Activated naive CD8-positive, alpha-beta T cell treated with anti-CD3 and anti-CD28 coated beads, Interleukin-2, amount 50 U/mL, for 16 hours (primary cell): ENCODE results near the gene MFSD6.
"Not testable (repeated sequence)": the region's sequence is repeated elsewhere in the genome, so short reads cannot be mapped to it uniquely, and the experiment has no call there.

ENCODE experiments used
- DNase-seq: peaks from one replicate; pipeline ENCODE4 v3.0.0-alpha.2; 2020; ENCODE audit warnings: low read depth, low spot score

MFSD6 gene

DNA sequence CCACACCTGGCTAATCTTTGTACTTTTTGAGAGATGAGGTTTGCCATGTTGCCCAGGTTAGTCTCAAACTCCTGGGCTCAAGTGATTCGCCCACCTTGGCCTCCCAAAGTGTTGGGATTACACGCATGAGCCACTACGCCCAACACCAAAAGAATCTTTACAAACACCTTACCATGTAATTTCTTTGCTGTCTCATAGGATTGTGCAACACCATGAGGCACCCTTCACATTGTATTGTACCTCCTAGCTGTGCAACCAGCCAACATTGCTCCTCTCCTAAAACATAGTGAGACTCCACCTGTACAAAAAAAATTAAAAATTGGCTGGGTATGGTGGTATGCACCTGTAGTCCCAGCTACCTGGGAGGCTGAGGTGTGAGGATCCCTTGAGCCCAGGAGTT is 3.1 kb upstream of the MFSD6 start:
- no peak for DNase-seq

DNA sequence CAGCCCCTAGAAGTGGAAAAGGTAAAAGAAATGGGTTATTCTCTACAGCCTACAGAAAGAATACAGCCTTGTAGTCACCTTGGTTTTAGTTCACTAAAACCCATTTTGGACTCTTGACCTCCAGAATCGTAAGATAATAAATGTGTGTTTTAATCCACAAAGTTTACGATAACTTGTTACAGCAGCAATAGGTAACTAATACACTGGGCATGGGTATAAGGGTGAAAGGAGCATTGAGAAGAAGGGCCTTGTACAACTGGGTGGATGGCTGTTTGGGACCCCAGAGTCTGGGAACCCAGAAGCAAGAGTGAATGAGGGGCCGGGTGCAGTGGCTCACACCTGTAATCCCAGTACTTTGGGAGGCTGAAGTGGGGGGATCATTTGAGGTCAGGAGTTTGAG is 2.2 kb upstream of the MFSD6 start:
- no peak for DNase-seq

DNA sequence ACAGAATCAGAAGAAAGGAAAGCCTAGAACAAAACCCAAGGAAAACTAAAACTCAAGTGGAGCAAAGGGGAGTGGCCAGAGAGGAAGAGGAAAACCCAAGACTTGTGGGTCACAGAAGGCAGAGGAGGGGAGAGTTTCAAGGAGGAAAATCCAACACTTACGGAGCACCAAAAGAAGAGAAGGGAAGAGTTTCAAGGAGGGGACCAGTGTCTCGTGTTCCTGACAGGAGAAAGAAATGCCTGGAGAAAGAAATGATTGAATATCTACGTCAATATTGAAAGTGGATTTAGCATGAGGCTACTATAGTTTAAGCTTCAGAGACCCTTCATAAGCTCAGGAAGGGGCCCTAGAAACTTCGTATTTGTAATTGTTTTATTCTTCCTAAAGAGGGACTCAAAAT is 1.4 kb upstream of the MFSD6 start:
- DNase-seq = no peak

DNA sequence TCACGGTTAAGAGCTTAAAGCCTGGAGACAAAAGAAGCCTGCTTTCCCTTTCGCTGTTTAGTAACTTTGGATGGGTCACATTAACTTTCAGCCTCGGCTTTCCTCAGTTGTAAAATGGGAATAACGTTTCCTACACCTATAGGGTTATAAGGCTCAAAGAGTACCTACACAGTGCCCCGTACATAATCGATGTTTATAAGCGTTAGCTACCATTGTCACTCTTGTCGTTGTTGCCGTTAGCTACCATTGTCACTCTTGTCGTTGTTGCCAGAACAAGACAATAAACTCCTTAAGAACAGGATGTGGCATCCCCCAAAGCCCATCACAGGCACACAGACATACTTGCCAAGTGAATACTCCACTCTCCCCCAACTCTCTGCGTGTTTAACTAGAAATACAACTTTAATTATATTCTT is 901 bp upstream of the MFSD6 start:
- no peak for DNase-seq

DNA sequence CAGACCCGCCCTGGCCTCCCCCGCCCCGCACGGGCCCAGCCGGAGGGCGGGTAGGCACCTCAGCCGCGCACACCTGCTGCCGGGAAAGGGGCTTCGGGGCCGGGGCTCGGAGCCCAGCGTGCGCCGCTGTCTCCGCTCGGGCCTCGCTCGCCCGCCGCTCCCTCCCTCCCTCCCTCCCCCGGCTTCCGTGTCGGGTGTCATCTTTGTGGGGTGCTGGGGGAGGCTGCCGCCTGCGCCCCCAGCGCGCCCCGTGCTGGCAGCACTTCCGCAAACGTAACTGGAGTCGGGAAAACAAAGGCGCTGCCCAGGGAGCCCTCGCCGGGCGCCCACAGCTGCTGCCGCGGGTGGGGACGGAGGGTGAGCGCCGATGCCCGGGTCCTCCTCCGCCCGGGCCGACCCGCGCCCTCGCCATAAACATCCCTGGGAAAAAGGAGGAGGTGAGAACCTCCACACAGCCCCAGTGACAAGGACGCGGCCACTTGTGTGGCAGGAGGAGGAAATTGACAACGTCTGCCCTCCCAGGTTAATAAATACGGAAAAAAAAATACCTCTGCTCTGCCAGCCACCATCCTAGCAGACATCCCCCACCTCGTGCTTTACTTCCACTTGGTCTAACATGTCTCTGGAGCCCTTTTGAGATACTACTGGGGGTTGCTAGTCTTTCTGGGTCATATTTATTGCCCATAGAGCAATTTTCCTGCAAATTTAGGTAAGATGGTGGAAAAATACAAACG is 550 bp downstream of the MFSD6 start:
- peak; percentile 36 for DNase-seq

DNA sequence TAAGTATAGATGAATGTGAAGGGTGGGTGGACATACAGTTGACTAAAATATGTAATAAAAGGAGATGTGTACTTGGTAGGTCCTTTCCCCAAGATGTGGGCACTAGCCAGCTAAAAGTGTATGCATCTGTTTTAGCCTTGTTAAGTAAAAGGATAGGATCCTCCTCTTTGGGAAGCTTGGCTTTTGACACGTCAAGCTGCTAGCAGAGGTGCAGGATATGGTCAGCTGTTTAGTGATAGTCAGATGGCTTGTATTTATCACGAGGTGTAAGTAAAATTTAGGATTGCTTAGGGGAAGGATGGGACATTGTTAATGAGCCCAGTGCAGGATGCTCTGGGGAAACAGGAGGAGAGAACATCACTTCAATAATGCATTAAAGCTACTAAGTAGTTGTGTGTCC is 1.5 kb downstream of the MFSD6 start:
- no peak for DNase-seq

DNA sequence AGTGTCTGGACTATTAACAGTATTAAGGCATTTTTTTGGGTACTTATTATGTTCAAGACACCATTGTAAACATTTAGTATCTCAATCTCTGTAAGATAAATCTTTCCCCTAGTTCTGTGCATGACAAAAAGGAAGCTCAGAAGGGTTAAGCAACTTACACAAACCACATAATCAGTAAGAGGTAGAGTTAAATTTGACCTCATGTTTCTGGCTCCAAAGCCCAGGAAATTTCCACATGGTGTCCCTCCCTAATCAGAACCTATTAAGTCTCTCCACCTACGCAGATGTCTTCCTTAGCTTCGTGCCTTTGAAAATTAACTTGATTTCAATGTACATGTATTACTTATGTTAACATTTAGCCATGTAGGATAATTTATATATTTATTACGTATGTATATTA is 2.0 kb downstream of the MFSD6 start:
- no peak for DNase-seq

DNA sequence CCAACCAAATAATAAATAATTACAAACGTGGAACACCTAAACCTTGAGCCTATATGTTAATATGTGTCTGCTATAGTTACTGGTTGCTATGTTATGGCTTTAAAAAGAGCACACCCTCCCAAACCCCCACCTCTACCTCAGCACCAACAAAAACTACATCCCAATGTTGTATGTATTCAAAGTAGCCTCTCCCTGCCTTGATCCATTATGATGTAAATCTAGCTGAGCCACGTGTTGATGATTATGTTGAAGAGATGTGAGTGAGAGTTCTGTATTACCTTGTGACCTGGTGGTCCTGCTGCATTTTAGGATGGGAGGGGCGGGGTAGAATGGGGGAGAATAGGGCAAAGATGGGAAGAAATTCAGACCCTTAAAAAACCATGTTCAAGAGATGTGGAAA is 4.8 kb downstream of the MFSD6 start:
- no peak for DNase-seq

DNA sequence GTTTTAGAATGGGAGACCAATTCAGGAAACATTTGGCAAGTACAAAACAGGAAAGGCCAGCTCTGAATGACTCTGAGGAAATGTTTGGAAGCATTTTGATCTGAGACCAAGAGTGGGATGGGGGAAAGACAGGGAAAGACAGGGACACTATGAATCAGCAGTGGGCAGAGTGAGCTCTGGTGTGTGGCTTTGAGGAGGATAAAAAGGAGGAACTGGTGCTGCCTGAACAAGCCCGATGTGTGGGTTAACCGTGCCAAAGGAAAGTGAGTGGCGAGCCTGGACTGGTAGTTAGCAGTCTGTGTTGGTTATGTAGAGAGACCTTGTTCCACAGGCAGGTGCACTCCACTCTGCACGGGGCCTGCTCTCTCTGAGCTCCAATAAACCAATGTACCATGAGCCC is 5.3 kb downstream of the MFSD6 start:
- no peak for DNase-seq

DNA sequence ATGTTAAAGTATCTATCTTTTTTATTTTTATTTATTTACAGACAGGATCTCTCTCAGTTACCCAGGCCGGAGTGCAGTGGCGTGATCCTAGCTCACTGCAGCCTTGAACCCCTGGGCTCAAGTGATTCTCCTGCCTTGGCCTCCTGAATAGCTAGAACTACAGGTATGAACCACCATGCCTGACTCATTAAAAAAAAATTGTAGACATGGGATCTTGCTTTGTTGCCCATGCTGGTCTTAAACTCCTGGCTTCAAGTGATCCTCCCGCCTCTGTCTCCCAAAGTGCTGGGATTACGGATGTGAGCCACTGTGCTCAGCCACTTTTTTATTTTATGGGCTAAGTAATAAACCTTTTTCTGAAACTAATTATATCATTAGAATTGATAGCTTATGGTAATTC is 7.1 kb downstream of the MFSD6 start:
- DNase-seq = no peak

DNA sequence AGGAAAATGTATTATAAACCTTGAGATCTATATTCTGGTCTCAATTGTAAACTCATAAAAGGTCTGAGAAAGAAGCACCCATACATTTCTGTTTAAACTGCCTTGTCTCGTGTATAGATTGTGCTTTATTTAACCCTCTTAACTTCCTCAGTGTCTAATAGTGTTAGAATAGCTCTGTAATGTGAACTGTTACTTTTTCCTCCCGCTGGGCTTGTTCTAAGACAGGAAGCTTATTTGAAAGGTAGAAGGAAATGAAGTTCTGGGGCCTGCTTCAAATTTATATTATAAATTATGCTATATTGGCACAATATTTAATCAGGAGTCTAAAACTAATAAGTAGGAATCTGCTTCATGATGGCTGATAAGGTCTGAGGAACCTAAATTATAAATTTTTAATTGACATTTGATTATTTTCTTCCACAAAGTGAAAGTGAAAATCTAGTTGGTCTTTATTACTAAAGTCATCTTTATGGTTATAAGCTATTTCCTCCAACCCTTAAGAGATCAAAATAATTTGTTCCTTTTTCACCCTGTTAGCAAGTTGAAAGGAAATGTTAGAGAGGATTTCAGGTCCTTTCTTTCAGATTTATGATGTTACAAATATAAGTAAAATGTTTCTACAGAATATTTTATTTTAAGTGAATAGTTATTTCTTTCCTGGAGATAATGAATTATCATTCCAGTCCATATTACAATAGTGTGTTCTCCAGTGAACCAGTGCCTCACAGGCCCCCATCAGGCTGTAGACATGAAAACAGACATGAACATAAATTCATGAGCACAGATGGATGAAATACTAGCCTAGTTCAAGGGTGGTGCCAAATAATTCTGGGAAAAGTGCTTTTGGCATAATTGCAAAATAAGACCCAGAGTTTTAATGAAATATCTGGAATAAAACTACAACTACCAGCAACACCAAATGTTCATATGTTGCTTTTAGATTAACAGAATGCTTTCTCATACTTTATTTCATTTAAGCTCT is 7.9 kb downstream of the MFSD6 start:
- DNase-seq = no peak

DNA sequence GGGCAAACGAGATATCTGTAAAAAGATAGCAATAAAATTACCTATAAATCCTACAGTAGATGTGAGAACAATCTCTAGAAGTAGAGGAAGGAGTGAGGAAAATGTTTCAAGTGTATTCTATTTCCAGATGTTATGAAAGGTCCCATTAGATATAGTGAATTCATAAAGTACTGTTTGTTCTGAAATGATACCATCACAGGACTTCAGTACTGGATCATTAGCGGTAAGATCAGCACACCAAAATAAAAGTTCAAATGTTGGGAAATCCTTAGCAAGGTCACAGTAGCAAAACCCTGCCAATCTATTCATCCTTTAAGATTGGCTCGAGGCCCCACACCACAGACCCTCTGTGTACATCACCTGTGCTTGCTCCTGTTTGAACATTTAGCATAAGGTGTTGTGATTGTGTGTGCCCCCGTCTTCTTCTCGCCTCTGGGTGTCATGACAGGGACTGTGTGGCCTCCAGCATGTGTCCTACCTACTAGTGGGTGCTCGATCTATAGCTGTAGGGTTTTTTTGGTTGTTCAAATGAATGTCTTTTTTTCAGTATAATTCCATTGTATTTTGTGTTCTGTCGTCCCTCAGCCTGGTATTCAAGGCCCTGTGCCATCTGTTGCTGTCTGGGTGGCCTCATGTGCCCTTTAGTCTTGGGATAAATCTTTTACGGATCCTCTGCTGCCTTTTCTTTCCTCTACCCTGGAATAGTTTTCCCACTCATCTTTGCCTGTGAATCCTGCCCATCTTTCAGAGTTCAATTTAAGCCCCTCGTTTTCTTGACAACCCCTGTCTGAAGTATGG is 9.1 kb downstream of the MFSD6 start:
- no peak for DNase-seq

DNA sequence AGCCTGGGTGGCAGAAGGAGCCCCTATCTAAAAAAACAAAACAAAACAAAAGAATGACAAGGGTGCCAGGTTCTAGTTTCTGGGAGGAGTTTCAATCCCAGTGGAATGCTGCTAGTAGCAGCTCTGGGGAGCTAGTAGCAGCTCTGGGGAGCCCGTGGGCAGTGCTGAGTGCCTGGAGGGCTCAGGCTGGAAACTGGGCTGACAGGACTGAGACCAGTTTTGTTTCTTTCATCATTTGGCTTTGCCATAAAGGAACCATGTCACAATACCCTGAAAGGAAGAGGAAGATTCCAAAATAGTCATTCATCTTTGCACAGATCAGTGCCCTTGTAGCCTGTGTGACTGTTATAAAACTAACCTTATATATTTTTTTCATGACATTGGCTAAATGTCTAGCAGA is 10.6 kb downstream of the MFSD6 start:
- no peak for DNase-seq

DNA sequence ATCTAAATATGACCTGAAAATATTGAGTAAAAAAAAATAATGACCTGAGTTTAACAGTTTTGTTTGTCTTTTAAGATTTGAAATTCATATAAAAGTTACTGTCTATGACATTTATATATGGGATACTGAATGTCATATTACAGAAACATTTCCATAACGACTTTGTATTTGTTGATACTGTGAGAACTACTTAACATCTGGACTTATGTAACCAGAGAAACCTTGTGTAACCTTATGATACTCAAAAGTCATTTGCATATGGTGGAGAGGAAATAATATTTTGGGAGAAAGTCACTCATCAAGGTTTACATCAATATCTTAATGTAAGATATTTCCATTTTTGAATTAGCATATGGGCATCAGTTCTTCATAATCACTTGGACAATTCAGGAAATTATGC is 12.6 kb downstream of the MFSD6 start:
- no peak for DNase-seq

DNA sequence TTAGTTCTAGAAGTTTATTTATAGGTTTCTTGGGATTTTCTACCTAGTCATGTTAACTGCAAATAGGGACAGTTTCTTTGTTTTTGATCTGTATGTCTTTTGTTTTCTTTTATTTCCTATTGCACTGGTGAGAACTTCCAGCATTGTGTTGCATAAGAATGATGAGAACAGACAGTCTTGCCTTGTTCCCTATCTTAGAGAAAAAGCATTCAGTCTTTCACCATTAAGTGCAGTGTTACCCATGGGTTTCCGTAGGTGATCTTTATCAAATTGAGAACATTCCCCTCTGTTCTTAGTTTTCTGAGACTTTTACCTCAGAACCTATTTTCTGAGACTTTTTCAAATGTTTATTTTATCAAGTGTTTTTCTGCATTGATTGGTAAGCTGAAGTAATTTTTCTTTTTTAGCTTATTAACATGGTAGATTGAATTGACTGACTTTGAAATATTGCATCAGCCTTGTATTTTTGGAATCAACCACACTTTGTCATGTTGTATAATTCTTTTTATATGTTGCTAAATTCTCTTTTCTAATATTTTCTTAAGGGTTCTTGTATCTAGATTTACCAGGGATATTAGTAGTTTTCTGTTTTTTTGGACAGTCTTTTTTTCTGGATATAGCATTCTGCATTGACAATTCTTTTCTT is 17.2 kb downstream of the MFSD6 start:
- DNase-seq = no peak

DNA sequence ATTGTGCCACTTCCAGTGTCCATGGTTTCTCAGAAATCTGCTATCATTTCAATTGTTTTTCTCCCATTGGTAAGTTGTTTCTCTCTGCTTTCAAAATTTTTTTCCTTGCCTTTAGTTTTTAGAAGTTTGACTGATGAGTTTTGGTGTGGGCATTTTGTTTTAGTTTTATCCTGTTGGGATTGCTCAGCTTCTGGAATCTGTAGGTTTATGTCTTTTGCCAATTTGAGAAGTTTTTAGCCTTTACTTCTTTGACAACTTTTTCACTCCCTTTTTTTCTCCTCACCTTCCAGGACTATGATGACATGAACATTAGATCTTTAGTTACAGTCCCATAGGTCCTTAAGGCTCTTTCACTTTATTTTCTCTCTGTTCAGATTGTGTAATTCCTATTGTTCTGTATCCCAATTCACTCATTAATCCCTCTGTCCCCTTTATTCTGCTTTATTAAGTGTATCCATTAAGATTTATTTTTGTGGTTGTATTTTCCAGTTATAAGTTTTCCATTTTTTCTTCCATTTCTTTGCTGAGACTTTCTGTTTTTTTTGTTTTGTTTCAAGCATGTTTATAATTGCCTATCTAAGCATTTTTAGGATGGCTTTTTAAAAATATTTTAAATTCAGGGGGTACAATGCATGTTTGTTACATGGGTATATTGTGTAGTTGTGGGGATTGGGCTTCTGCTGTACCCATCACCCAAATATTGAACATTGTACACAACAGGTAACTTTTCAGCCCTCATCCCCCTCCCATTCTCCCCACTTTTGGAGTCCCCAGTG is 17.9 kb downstream of the MFSD6 start:
- DNase-seq = no peak

DNA sequence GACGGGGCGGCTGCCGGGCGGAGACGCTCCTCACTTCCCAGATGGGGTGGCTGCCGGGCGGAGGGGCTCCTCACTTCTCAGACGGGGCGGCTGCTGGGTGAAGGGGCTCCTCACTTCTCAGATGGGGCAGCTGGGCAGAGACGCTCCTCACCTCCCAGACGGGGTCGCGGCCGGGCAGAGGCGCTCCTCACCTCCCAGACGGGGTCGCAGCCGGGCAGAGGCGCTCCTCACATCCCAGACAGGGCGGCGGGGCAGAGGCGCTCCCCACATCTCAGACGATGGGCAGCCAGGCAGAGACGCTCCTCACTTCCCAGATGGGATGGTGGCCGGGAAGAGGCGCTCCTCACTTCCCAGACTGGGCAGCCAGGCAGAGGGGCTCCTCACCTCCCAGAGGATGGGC is 22.7 kb downstream of the MFSD6 start:
- not testable (repeated sequence) for DNase-seq

DNA sequence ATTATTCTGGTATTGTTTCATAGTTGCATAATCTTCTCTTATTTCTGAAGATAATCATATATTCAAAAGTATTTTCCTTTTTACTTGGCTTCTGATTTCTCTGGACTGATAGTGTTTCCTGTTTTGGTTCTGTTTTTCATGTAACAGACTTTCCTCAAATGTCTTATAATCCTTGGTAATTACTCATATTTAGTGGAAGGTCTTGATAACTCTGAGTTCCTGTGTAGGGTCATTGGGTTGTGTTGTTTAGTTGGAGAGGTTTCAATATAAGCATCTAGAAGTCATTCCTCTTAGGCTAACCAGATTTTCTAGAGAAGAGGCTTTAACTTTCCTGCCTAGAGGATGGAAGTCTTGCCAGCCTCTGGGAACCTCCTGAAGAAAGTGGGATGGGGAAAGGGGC is 23.8 kb downstream of the MFSD6 start:
- no peak for DNase-seq

DNA sequence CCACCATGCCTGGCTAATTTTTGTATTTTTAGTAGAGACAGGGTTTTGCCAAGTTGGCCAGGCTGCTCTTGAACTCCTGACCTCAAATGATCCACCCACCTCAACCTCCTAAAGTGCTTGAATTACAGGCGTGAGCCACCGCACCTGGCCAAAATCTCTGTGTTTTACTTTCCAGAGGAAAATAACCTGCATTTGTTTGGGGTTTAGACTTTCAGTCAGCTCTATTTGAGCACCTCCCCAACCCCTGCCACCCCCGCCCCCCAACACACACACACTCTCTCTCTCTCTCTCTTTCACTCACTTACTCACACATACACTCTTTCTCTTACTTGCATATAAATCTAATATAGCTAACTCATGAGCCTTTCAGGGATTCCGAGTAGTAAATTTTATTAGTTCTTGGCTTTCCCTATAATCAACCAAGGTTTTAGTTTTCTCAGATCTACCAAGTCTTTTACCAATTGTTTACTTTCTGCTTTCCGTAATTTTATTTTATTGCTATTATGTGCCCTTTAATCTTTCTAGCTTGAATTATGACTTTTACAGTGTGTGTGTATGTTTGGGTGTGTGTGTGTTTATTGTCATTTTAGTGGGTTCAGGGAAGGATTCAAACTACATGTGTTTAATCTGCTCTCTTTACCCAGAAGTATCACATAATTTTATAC is 24.5 kb downstream of the MFSD6 start:
- no peak for DNase-seq

DNA sequence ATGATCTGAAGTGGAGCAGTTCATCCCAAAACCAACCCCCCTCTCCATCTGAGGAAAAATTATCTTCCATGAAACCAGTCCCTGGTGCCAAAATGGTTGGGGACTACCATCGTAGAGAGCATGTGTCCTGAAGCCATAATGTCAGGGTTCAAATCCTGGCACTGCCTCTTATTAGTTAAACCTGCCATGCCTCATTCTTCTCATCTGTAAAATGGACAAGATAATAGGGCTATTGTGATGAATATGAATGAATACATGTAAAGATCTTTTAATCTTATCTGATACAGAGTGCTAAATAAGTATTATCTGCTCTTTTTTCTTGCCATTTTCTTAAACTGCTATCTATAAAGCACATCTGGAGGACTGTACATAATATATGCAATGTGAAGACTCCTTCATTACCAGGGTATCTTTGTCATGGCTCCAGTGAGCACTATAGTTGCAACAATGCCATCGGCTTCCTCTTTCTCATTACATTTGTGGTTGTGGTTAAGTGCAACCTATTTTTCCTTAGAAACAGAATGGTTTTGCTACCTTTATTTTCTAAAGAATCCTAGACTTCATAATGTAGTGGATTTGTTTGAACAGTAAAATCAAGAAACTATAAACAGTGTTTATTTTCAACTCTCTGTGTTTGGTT is 27.0 kb downstream of the MFSD6 start:
- DNase-seq = no peak
